Neural progenitor cell (in vitro differentiated cells): ENCODE results near the gene RBM33. TPM values are rescaled to one million over a fixed set of nuclear protein-coding genes. Genes with fewer than 3 reads are reported as not detected.
A peak's percentile ranks its signal among the peaks of the same experiment; 100 is the strongest.
"Not testable (repeated sequence)": the region's sequence is repeated elsewhere in the genome, so short reads cannot be mapped to it uniquely, and the experiment has no call there.

ENCODE experiments used
- DNase-seq: peaks from one replicate; pipeline ENCODE4 v3.0.0-alpha.2; 2016; ENCODE audit warnings: low spot score
- H2AFZ ChIP-seq: fragments of 200-600 bp; sonication (generic); replicated peaks from 2 replicates; pipeline ENCODE4 v1.6.1; 2016; ENCODE audit warnings: antibody characterized with exemption
- H3F3A ChIP-seq: fragments of 200-600 bp; sonication (generic); 2 replicates; pipeline ENCODE4 v1.6.1; 2016; ENCODE audit warnings: antibody characterized with exemption, low read depth
- H3K27ac ChIP-seq: fragments of 200-600 bp; sonication (generic); 2 replicates; pipeline ENCODE4 v1.5.1; 2016; ENCODE audit warnings: mild to moderate bottlenecking
- H3K27me3 ChIP-seq: fragments of 200-600 bp; sonication (generic); 2 replicates; pipeline ENCODE4 v1.6.1; 2016; ENCODE audit warnings: mild to moderate bottlenecking, moderate library complexity
- H3K36me3 ChIP-seq: fragments of 200-600 bp; sonication (generic); 2 replicates; pipeline ENCODE4 v1.5.1; 2016
- H3K4me1 ChIP-seq: fragments of 200-600 bp; sonication (generic); 2 replicates; pipeline ENCODE4 v1.6.1; 2016; ENCODE audit warnings: mixed run types
- H3K4me2 ChIP-seq: fragments of 200-600 bp; sonication (generic); 2 replicates; pipeline ENCODE4 v1.6.1; 2016
- H3K4me3 ChIP-seq: fragments of 200-600 bp; sonication (generic); 2 replicates; pipeline ENCODE4 v1.5.1; 2016
- H3K79me2 ChIP-seq: fragments of 200-600 bp; sonication (generic); 2 replicates; pipeline ENCODE4 v1.6.1; 2016; ENCODE audit warnings: low read depth
- H3K9ac ChIP-seq: fragments of 200-600 bp; sonication (generic); 2 replicates; pipeline ENCODE4 v1.6.1; 2016
- H3K9me3 ChIP-seq: fragments of 200-600 bp; sonication (generic); 2 replicates; pipeline ENCODE4 v1.5.1; 2016; ENCODE audit warnings: low read depth
- H4K20me1 ChIP-seq: fragments of 200-600 bp; sonication (generic); 2 replicates; pipeline ENCODE4 v1.6.1; 2016; ENCODE audit warnings: low read depth
- H3K27ac Mint-ChIP-seq: 3 replicates; pipeline ENCODE4 v1.8.0; 2021; ENCODE audit warnings: mixed read lengths
- H3K27me3 Mint-ChIP-seq: 2 replicates; pipeline ENCODE4 v1.8.0; 2022; ENCODE audit warnings: low read depth, mild to moderate bottlenecking, inconsistent platforms, moderate library complexity, mixed read lengths; ENCODE audit not compliant: insufficient read depth
- H3K36me3 Mint-ChIP-seq: 3 replicates; pipeline ENCODE4 v1.8.0; 2021; ENCODE audit warnings: mixed read lengths
- H3K4me1 Mint-ChIP-seq: 3 replicates; pipeline ENCODE4 v1.8.0; 2021; ENCODE audit warnings: mixed read lengths
- H3K4me3 Mint-ChIP-seq: 3 replicates; pipeline ENCODE4 v1.8.0; 2021; ENCODE audit warnings: mild to moderate bottlenecking, moderate library complexity, mixed read lengths
- H3K9me3 Mint-ChIP-seq: 3 replicates; pipeline ENCODE4 v1.8.0; 2020; ENCODE audit warnings: mixed read lengths
- EZH2 ChIP-seq: fragments of 200-600 bp; sonication (generic); IDR thresholded peaks from 2 replicates; pipeline ENCODE4 v1.6.1; 2017; ENCODE audit warnings: antibody characterized with exemption, mild to moderate bottlenecking, moderate library complexity
- EZH2phosphoT487 ChIP-seq: fragments of 200-600 bp; sonication (generic); IDR thresholded peaks from 2 replicates; pipeline ENCODE4 v1.6.1; 2017; ENCODE audit warnings: antibody characterized with exemption
- total RNA-seq: library from RNA; depleted of rRNA; stranded (reverse); fragments of >200 nt; gene quantifications from 2 replicates; pipeline ENCODE4 v1.2.3, GENCODE V29; 2015; ENCODE audit warnings: low replicate concordance
- TF ChIP-seq, protein P1 (sequence below): fragments of 200-600 bp; sonication (generic); IDR thresholded peaks from 2 replicates; pipeline ENCODE4 v1.5.1; 2017; ENCODE audit warnings: antibody characterized with exemption, mild to moderate bottlenecking

RBM33 gene
- total RNA-seq, 1 donor from 2014 or later, result 48.6 TPM

GRCh38 chr7:155816996-155817395 is 172.5 kb downstream of the RBM33 start:
- peaks cover 7% of the 10 kb centered on the region for H3K4me1 Mint-ChIP-seq

GRCh38 chr7:155817515-155817914 is 173.1 kb downstream of the RBM33 start:
- H3K4me3 Mint-ChIP-seq, H3K36me3 Mint-ChIP-seq, H3K27ac Mint-ChIP-seq, H3K27ac ChIP-seq, H3K4me3 ChIP-seq, H3K4me1 Mint-ChIP-seq, H3K9ac ChIP-seq, H3K9me3 Mint-ChIP-seq, H3K4me2 ChIP-seq, H3K36me3 ChIP-seq, H3K79me2 ChIP-seq, H3K4me1 ChIP-seq, H2AFZ ChIP-seq, H3K9me3 ChIP-seq, DNase-seq, H3F3A ChIP-seq: not testable (repeated sequence)
- peaks cover 36% of the 10 kb centered on the region for H3K27me3 Mint-ChIP-seq
- Histone ChIP-seq H3K27me3 (peaks cover 38% of the 10 kb centered on the region), H4K20me1 (peaks cover 18% of the 10 kb centered on the region)

More at GRCh38 chr7:155816996-155817395, 172.5 kb downstream of the RBM33 start:
- H3K4me2 ChIP-seq, result no peak overlapping the region
- no peaks in the 10 kb centered on the region for H3K9me3 ChIP-seq
- H3K4me3 ChIP-seq, result no peak overlapping the region
- H2AFZ ChIP-seq, result no peak overlapping the region
- Mint-ChIP-seq H3K27me3 (peaks cover 41% of the 10 kb centered on the region), H3K4me3 (no peak overlapping the region), H3K27ac (no peak overlapping the region), H3K9me3 (peaks cover 4% of the 10 kb centered on the region), H3K36me3 (no peaks in the 10 kb centered on the region)
- H3K9ac ChIP-seq, result no peak overlapping the region
- no peaks in the 10 kb centered on the region for H3K79me2 ChIP-seq
- DNase-seq, result no peak
- no peaks in the 10 kb centered on the region for H3F3A ChIP-seq
- no peaks in the 10 kb centered on the region for H3K36me3 ChIP-seq
- no peak for TF ChIP-seq EZH2
- no peak for TF ChIP-seq EZH2phosphoT487
- TF ChIP-seq, protein P1, sequence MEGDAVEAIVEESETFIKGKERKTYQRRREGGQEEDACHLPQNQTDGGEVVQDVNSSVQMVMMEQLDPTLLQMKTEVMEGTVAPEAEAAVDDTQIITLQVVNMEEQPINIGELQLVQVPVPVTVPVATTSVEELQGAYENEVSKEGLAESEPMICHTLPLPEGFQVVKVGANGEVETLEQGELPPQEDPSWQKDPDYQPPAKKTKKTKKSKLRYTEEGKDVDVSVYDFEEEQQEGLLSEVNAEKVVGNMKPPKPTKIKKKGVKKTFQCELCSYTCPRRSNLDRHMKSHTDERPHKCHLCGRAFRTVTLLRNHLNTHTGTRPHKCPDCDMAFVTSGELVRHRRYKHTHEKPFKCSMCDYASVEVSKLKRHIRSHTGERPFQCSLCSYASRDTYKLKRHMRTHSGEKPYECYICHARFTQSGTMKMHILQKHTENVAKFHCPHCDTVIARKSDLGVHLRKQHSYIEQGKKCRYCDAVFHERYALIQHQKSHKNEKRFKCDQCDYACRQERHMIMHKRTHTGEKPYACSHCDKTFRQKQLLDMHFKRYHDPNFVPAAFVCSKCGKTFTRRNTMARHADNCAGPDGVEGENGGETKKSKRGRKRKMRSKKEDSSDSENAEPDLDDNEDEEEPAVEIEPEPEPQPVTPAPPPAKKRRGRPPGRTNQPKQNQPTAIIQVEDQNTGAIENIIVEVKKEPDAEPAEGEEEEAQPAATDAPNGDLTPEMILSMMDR, result no peak
- no peak overlapping the region for H3K27ac ChIP-seq
- no peaks in the 10 kb centered on the region for H3K4me1 ChIP-seq
- H4K20me1 ChIP-seq, result peaks cover 19% of the 10 kb centered on the region
- peaks cover 43% of the 10 kb centered on the region for H3K27me3 ChIP-seq

- no peak overlapping the region for H3K4me3 Mint-ChIP-seq
- H3K27me3 Mint-ChIP-seq, result peaks cover 28% of the 10 kb centered on the region
Observed at GRCh38 chr7:155818154-155818819, 173.8 kb downstream of the RBM33 start.

GRCh38 chr7:155818820-155819168 is 174.3 kb downstream of the RBM33 start:
- Histone ChIP-seq H3K4me3 (no peak overlapping the region), H3K27ac (no peak overlapping the region), H3K4me1 (no peaks in the 10 kb centered on the region), H3K9ac (no peak overlapping the region), H3K79me2 (no peaks in the 10 kb centered on the region), H3K36me3 (no peaks in the 10 kb centered on the region), H2AFZ (no peak overlapping the region), H3F3A (no peaks in the 10 kb centered on the region), H3K9me3 (no peaks in the 10 kb centered on the region), H3K27me3 (peaks cover 25% of the 10 kb centered on the region), H3K4me2 (no peak overlapping the region), H4K20me1 (peaks cover 6% of the 10 kb centered on the region)
- no peak for DNase-seq
- Mint-ChIP-seq H3K9me3 (peaks cover 4% of the 10 kb centered on the region), H3K27me3 (peaks cover 25% of the 10 kb centered on the region), H3K4me3 (no peak overlapping the region), H3K4me1 (no peaks in the 10 kb centered on the region), H3K27ac (no peak overlapping the region), H3K36me3 (no peaks in the 10 kb centered on the region)
- TF ChIP-seq EZH2phosphoT487, result no peak
- TF ChIP-seq, protein P1, result peak; percentile 10

More at GRCh38 chr7:155818154-155818819, 173.8 kb downstream of the RBM33 start:
- no peak overlapping the region for H3K27ac Mint-ChIP-seq
- Histone ChIP-seq H3K4me3 (no peak overlapping the region), H3K4me1 (no peaks in the 10 kb centered on the region), H2AFZ (no peak overlapping the region), H3K79me2 (no peaks in the 10 kb centered on the region), H3K27me3 (peaks cover 30% of the 10 kb centered on the region), H3F3A (no peaks in the 10 kb centered on the region), H3K4me2 (no peak overlapping the region), H4K20me1 (peaks cover 10% of the 10 kb centered on the region), H3K27ac (no peak overlapping the region), H3K9ac (no peak overlapping the region), H3K9me3 (no peaks in the 10 kb centered on the region), H3K36me3 (no peaks in the 10 kb centered on the region)
- no peak for DNase-seq
- peaks cover 4% of the 10 kb centered on the region for H3K9me3 Mint-ChIP-seq
- no peaks in the 10 kb centered on the region for H3K4me1 Mint-ChIP-seq
- H3K36me3 Mint-ChIP-seq, result no peaks in the 10 kb centered on the region
- TF ChIP-seq EZH2phosphoT487 (no peak), EZH2 (no peak)
- TF ChIP-seq, protein P1, result no peak
